ENCODE results near the gene CDH4.

CDH4 gene

GRCh38 chr20:61361501-61361900, 109.4 kb downstream of the CDH4 start:
- no peak for DNase-seq

- DNase-seq, result no peak
Observed at GRCh38 chr20:61364147-61364546, 112.1 kb downstream of the CDH4 start.

GRCh38 chr20:61366914-61367313, 114.9 kb downstream of the CDH4 start:
- DNase-seq, result no peak

- DNase-seq, result no peak
Observed at GRCh38 chr20:61369731-61370520, 117.9 kb downstream of the CDH4 start.

GRCh38 chr20:61370841-61371303, 118.8 kb downstream of the CDH4 start:
- DNase-seq, result no peak

- no peak for DNase-seq
Observed at GRCh38 chr20:61371501-61372136, 119.6 kb downstream of the CDH4 start.

- DNase-seq, result no peak
Observed at GRCh38 chr20:61372137-61373054, 120.3 kb downstream of the CDH4 start.

GRCh38 chr20:61373055-61373399, 121.0 kb downstream of the CDH4 start:
- no peak for DNase-seq

GRCh38 chr20:61373956-61374545, 122.0 kb downstream of the CDH4 start:
- no peak for DNase-seq

GRCh38 chr20:61376541-61377240, 124.6 kb downstream of the CDH4 start:
- DNase-seq, result no peak

- DNase-seq, result no peak
Observed at GRCh38 chr20:61378694-61379355, 126.8 kb downstream of the CDH4 start.

GRCh38 chr20:61379898-61380544, 128.0 kb downstream of the CDH4 start:
- no peak for DNase-seq

- no peak for DNase-seq
Observed at GRCh38 chr20:61380545-61380915, 128.5 kb downstream of the CDH4 start.

GRCh38 chr20:61382194-61382593, 130.1 kb downstream of the CDH4 start:
- no peak for DNase-seq

- no peak for DNase-seq
Observed at GRCh38 chr20:61385296-61385695, 133.2 kb downstream of the CDH4 start.

GRCh38 chr20:61385731-61386130, 133.7 kb downstream of the CDH4 start:
- DNase-seq, result no peak

GRCh38 chr20:61387204-61387953, 135.3 kb downstream of the CDH4 start:
- DNase-seq, result peak; percentile 82

- no peak for DNase-seq
Observed at GRCh38 chr20:61387954-61388348, 135.9 kb downstream of the CDH4 start.

GRCh38 chr20:61389077-61389476, 137.0 kb downstream of the CDH4 start:
- DNase-seq, result no peak

GRCh38 chr20:61391185-61391584, 139.1 kb downstream of the CDH4 start:
- no peak for DNase-seq

All from islet precursor cell (in vitro differentiated cells).